ENCODE measurements around the gene CNNM4.

The CNNM4 gene

DNA sequence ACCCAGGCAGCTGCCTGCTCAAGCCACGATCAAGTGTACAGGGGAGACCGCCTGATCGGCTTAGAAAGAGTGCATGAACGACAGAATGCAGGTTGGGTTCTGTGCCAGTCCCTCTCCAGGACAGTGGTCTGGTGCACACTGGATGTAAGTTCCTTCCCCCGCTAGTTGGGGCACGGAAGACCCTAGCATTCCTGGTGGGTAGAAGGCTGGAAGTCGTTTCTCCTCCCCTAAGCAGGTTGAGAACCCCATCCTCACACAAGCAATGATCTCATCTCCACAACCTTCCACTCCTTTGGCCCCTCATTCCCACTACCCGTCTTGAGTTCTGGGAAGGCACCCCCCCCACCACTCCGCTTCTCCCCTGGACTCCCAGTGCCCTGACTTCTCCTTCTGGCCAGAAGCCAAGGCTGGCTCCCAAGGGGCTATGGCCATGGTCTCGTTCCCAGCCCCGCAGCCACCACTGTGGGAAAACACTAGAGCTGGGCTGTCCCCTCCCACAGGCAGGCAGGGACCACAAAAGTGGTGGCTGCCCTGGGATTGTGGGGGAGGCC, 98.5 kb downstream of the CNNM4 start:
- DNase-seq (ENCODE audit: low read depth): no peak

DNA sequence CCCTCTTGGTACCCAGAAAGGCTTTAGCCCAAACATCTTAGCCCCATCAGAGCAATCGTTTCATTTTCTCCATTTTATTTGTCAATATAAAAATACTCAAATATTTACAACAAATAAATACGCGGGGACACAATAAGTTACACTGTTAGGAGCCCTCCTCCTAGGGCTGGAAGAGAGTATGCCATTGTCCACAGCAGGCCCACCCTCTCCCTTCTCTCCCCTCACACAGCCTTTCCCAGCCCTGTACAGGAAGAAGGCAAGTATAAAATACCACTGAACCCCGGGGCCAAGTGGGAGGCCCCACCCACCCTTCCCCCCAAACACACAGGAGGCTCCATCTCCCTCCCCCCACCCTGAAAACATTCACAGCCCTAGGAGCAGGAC, 99.0 kb downstream of the CNNM4 start:
- DNase-seq (ENCODE audit: low read depth): no peak

DNA sequence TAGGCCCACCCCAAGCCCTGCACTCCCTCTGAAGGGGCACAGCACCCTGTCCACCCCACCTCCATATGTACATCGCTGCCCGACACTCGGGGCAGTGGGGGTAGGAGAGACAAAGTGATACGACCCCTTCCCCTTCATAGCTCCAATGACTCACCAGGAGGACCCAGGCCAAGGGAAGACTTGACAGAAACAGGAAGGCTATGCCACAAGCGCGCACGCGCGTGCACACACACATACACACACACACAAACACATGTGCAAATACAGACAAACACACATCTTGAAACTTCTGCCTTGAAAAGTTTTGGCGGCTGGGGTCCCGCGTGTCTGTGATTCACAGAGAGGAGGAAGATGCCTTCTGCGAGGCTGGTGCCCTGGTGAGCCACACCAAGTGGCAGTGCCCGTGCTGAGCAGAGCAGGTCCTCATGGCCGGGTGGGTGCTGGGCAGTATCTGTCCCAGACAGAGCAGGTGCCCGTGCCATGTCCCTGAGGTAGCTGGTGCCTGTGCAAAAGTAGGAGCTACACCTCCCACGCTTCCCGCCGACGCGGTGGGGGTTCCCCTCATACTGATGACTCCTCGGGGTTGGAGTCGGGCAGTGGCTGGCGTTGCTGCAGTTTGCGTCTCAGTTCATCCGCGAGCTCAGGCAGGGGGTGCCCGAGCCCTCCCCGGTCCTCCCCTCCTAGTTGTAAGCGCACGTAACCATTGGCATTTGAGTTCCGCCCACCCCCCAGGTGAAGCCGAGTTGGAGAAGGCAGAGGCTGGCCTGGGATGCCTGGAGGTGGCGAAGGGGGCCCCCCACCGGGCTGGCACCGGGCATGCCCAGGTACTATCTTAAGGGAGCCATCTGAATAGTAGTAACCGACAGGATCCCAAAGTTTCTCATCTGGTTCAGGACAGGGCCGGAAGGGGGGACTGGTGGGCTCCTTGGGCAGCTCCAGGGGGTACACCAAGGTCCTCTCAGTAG, 99.6 kb downstream of the CNNM4 start:
- peak; percentile 29 for DNase-seq (ENCODE audit: low read depth)

DNA sequence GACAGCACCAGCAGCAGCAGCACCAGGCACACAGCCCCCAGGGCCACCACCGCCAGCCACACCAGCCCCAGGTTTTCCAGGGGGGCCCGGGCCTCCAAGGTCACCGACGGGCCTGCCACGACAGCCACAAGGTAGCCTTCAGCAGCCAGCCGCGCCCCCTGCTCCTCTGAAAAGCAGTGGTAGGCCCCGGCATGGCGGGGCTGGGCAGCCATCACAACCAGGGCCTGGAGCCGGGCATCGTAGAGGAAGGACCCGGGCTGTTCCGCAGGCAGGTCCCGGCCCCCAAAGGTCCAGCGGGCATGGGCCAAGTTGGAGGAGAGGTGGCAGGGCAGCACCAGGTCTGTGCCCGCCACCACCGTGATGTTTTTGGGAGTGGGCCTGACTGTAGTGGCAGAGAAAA, 100.4 kb downstream of the CNNM4 start:
- DNase-seq (ENCODE audit: low read depth): no peak

Measured in stimulated activated CD4-positive, alpha-beta T cell treated with anti-CD3 and anti-CD28 coated beads, Interleukin-2, amount 100 ng/mL, for 4 hours (primary cell).